Measurements from ENCODE around the gene RREB1.

DNA sequence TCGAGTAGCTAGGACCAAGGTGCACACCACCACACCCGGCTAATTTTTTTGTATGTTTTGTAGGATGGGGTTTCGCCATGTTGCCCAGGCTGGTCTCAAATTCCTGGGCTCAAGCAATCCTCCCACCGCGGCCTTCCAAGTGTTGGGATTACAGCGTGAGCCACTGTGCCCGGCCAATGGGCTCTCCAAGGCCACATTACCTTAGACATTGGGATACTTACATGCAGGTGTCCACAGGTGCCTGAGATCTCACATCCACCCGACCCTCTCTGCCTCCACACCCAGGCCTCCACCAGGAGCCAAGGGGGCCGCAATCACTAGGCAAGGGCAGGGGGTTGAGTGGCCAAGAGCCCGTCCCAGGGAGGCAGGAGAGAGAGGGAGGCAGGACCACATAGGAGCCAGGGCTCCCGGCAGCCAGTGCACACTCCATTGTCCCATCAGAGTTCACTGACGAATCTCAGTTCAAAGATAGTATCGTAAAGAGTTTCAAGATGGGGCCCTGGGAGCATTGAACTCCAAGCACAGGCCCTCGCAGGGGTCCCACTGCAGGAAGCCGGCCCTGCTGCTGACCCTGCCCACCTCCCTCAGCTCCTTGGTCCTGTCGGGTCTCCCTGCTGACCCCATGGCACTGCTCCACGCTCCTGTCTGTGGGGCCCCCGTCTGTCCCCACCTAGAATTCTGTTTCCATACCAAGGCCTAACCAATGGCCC, 149.9 kb downstream of the RREB1 start:
- TF ChIP-seq, protein P1, sequence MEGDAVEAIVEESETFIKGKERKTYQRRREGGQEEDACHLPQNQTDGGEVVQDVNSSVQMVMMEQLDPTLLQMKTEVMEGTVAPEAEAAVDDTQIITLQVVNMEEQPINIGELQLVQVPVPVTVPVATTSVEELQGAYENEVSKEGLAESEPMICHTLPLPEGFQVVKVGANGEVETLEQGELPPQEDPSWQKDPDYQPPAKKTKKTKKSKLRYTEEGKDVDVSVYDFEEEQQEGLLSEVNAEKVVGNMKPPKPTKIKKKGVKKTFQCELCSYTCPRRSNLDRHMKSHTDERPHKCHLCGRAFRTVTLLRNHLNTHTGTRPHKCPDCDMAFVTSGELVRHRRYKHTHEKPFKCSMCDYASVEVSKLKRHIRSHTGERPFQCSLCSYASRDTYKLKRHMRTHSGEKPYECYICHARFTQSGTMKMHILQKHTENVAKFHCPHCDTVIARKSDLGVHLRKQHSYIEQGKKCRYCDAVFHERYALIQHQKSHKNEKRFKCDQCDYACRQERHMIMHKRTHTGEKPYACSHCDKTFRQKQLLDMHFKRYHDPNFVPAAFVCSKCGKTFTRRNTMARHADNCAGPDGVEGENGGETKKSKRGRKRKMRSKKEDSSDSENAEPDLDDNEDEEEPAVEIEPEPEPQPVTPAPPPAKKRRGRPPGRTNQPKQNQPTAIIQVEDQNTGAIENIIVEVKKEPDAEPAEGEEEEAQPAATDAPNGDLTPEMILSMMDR (optimal IDR thresholded peaks at IDR 0.05 in 1 of 3, IDR thresholded peaks at IDR 0.05 in 1 of 3, conservative IDR thresholded peaks at IDR 0.05 in 1 of 3; ENCODE audit: extremely low read depth in 1 of 3, insufficient read depth in 2 of 3, low read length in 3 of 3), result no peak
- no peak for TF ChIP-seq EZH2 (IDR thresholded peaks at IDR 0.05; ENCODE audit: low read length)

Data from keratinocyte (primary cell).